Mesendoderm (in vitro differentiated cells): ENCODE results near the gene PHF12.

Experiments used
- DNase-seq: peaks from one replicate; pipeline ENCODE4 v3.0.0; 2013
- H2AK5ac ChIP-seq: 2 replicates; pipeline ENCODE4 v1.6.1; 2013; ENCODE audit warnings: low read length, inconsistent platforms
- H2BK120ac ChIP-seq: 2 replicates; pipeline ENCODE4 v1.6.1; 2013; ENCODE audit warnings: low read depth, mild to moderate bottlenecking, low read length, moderate library complexity, mixed read lengths
- H2BK15ac ChIP-seq: replicated peaks from 2 replicates; pipeline ENCODE4 v1.6.1; 2013; ENCODE audit warnings: low read depth, mild to moderate bottlenecking, moderate library complexity
- H2BK5ac ChIP-seq: 2 replicates; pipeline ENCODE4 v1.6.1; 2013; ENCODE audit warnings: low read length, inconsistent platforms
- H3K18ac ChIP-seq: 2 replicates; pipeline ENCODE4 v1.6.1; 2013; ENCODE audit warnings: mild to moderate bottlenecking, low read length, mixed read lengths
- H3K23ac ChIP-seq: one replicate; pipeline ENCODE4 v1.6.1; 2013; ENCODE audit warnings: low read length
- H3K27ac ChIP-seq: 2 replicates; pipeline ENCODE4 v1.5.1; 2013; ENCODE audit warnings: low read depth, mild to moderate bottlenecking, inconsistent platforms, low read length, moderate library complexity
- H3K27me3 ChIP-seq: 2 replicates; pipeline ENCODE4 v1.6.1; 2013; ENCODE audit warnings: low read length, control low read depth, mild to moderate bottlenecking, inconsistent platforms; ENCODE audit not compliant: insufficient read depth, poor library complexity
- H3K36me3 ChIP-seq: 2 replicates; pipeline ENCODE4 v1.6.1; 2013; ENCODE audit warnings: low read length, inconsistent platforms; ENCODE audit not compliant: control insufficient read depth, insufficient read depth
- H3K4ac ChIP-seq: one replicate; pipeline ENCODE4 v1.6.1; 2013; ENCODE audit warnings: low read depth, mild to moderate bottlenecking, low read length, moderate library complexity
- H3K4me1 ChIP-seq: 2 replicates; pipeline ENCODE4 v1.6.1; 2013; ENCODE audit warnings: low read depth, low read length, inconsistent platforms; ENCODE audit not compliant: control insufficient read depth
- H3K4me2 ChIP-seq: 2 replicates; pipeline ENCODE4 v1.6.1; 2013; ENCODE audit warnings: low read length
- H3K4me3 ChIP-seq: 2 replicates; pipeline ENCODE4 v1.5.1; 2013; ENCODE audit warnings: mild to moderate bottlenecking, low read length
- H3K56ac ChIP-seq: one replicate; pipeline ENCODE4 v1.6.1; 2013; ENCODE audit warnings: low read length
- H3K79me1 ChIP-seq: 2 replicates; pipeline ENCODE4 v1.6.1; 2013; ENCODE audit warnings: low read length, inconsistent platforms
- H3K79me2 ChIP-seq: 2 replicates; pipeline ENCODE4 v1.6.1; 2013; ENCODE audit warnings: mild to moderate bottlenecking, low read length; ENCODE audit not compliant: control insufficient read depth, insufficient read depth
- H3K9ac ChIP-seq: 2 replicates; pipeline ENCODE4 v1.6.1; 2013; ENCODE audit warnings: low read length, inconsistent platforms
- H4K5ac ChIP-seq: one replicate; pipeline ENCODE4 v1.6.1; 2013; ENCODE audit warnings: low read length
- H4K8ac ChIP-seq: one replicate; pipeline ENCODE4 v1.6.1; 2013; ENCODE audit warnings: low read depth, mild to moderate bottlenecking, control low read depth, low read length, moderate library complexity
- WGBS: extraction: QIAGEN DNeasy Blood & Tissue Kit; methylation state at CpG from one replicate; pipeline ENCODE4 v1.1.7; 2013; ENCODE audit warnings: low lambda C conversion rate, missing lambda C conversion rate; ENCODE audit not compliant: insufficient coverage; ENCODE audit errors: extremely low coverage; 5-methylcytosine and 5-hydroxymethylcytosine counted together

PHF12 gene

DNA sequence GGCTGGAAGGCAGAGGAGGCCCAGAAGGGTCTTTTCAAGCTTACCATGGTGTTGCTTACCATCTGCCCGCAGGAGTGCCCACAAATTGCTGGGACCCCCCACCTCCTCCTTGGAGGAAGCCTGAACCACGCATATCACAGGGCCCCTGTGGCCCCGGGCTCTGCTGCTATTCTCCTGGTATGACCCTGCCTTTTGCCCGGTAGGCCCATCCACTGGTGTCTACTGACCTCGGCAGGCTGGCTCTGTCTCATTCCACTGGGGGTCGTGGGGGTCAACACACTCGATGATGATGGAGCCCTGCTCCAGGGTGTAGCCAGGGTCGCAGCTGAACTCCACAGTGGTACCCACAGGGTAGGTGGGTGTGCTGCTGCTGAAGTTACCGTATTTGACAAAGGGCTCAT is 8.2 kb upstream of the PHF12 start:
- Histone ChIP-seq H2BK5ac (no peak overlapping the region), H3K4me1 (peaks cover 1% of the 10 kb centered on the region), H2BK15ac (no peak overlapping the region), H3K4ac (no peak overlapping the region), H3K36me3 (no peaks in the 10 kb centered on the region), H2BK120ac (no peak overlapping the region), H3K4me2 (no peak overlapping the region), H3K79me2 (no peaks in the 10 kb centered on the region), H3K9ac (no peak overlapping the region), H3K23ac (no peak overlapping the region), H4K5ac (no peak overlapping the region), H4K8ac (no peak overlapping the region), H3K27me3 (no peaks in the 10 kb centered on the region), H3K56ac (no peak overlapping the region), H3K18ac (no peak overlapping the region), H2AK5ac (no peak overlapping the region), H3K79me1 (no peaks in the 10 kb centered on the region), H3K27ac (no peak overlapping the region), H3K4me3 (no peak overlapping the region)
- no CpG with 5 or more reads among the region's 9 CpGs for WGBS
- DNase-seq, result no peak

DNA sequence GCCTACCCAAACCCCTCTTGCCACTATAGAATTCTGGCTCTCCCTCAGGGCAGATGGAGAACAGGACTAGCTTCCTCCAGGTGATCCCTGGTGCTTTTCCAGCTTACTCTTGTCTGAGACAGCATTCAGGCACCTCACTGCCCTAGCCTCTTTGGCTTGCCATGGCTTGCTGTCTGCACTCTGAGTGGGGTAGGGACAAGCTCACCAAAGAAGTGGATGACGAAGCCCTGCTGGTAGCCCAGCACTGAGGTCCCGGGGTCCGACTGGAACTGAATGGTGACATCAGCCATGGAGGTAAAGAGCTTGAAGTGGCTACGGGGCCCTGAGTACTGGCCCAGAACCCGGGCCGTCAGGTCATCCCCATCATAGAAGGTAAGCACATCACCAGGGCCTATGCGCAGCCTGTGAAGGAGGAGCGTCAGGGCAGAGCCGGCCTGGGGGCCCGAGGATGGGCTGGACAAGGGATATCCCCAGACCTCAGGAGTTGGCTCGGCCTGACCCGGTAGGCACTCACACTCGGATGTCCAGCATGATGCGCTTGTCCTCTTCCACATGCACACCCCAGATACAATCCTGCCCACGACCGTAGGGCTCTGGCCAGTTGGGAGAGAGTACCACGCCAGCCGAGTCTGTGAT is 7.6 kb upstream of the PHF12 start:
- Histone ChIP-seq H3K27ac (no peak overlapping the region), H3K9ac (no peak overlapping the region), H3K56ac (no peak overlapping the region), H2BK15ac (no peak overlapping the region), H2BK5ac (no peak overlapping the region), H3K4me1 (peaks cover 1% of the 10 kb centered on the region), H3K36me3 (no peaks in the 10 kb centered on the region), H3K4me3 (no peak overlapping the region), H3K79me1 (no peaks in the 10 kb centered on the region), H3K18ac (no peak overlapping the region), H3K23ac (no peak overlapping the region), H4K5ac (no peak overlapping the region), H4K8ac (no peak overlapping the region), H3K27me3 (no peaks in the 10 kb centered on the region), H3K4me2 (no peak overlapping the region), H2AK5ac (no peak overlapping the region), H2BK120ac (no peak overlapping the region), H3K79me2 (no peaks in the 10 kb centered on the region), H3K4ac (no peak overlapping the region)
- DNase-seq, result no peak
- no CpG with 5 or more reads among the region's 18 CpGs for WGBS

DNA sequence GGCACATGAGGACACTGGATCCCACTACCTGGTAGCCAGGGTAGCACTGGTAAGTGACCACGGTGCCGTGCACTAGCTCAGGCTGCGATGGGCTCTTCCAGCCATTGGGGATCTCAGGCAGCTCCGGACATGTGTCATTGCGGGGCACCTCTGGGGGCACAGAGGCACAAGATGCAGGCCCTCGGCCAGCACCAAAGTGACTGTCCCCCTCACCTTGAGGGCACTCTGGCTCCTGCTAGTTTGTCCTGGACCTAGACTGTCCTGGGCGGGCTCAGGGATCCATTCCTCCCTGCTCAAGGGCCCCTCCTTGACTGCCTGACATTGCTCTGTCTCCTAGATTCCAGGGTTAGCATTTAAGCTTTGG is 6.7 kb upstream of the PHF12 start:
- Histone ChIP-seq H3K79me1 (no peaks in the 10 kb centered on the region), H2BK120ac (no peak overlapping the region)
- no peak for DNase-seq

DNA sequence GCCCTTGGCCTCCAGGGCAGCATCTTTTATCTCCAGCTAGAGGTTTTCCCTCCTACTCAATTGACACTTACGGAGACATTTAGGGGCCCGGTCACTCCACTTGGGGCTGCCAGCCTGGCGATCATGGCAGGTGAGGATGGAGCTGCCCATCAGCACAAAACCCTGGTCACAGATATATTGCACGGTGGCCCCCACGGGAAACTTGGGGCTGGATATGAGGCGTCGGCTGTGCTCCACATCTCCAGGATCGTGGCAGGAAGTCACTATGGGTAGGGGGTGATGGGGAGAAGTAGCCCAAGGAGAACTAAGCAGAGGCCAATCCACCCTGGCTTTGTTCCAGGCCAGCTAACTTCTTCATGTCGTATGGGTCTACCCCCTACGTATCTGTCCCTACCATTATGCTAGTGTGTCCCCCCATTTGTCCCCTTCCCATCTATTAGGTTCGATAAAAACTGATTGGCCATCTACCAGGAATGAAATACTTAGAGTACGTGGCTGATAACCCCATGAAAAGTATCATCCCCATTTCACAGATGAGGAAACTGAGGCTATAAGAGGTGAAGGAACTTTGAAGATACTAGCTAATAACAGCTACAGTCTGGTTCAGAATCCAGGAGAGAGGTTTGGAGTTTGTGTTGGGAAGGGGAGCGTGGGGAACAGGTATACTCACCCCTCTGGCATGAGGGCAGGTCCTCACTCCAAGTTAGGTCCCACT is 6.1 kb upstream of the PHF12 start:
- no peak overlapping the region for H2AK5ac ChIP-seq

More for the DNA sequence above, 6.7 kb upstream of the PHF12 start:
- H3K27me3 ChIP-seq, result no peaks in the 10 kb centered on the region
- H3K4me2 ChIP-seq, result no peak overlapping the region
- no peak overlapping the region for H2AK5ac ChIP-seq
- no peak overlapping the region for H4K8ac ChIP-seq
- no peak overlapping the region for H3K27ac ChIP-seq
- peaks cover 1% of the 10 kb centered on the region for H3K4me1 ChIP-seq
- no CpG with 5 or more reads among the region's 7 CpGs for WGBS
- H3K18ac ChIP-seq, result no peak overlapping the region
- no peak overlapping the region for H2BK15ac ChIP-seq
- no peak overlapping the region for H4K5ac ChIP-seq
- H3K79me2 ChIP-seq, result no peaks in the 10 kb centered on the region
- no peak overlapping the region for H3K23ac ChIP-seq
- H3K4me3 ChIP-seq, result no peak overlapping the region
- H3K9ac ChIP-seq, result no peak overlapping the region
- no peak overlapping the region for H3K4ac ChIP-seq
- H3K36me3 ChIP-seq, result no peaks in the 10 kb centered on the region
- H3K56ac ChIP-seq, result no peak overlapping the region
- no peak overlapping the region for H2BK5ac ChIP-seq

DNA sequence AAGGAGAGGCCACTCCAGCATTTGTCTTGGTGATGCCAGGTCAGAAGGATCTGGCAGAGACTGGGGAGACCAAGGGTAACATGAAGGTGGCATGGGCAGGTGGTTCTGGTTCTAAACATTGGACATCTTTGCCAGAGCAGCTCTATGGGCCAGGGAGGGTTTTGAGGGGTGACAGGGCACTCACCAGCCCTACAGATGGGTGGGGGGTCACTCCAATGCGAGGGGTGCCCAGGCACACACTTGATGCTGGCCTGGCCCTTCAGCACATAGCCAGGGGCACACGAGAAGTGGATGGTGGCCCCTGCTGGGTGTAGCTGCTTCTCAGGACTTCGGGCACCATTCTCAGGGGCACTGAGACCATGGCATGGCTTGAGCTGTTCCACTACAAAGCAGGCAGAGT is 5.5 kb upstream of the PHF12 start:
- Histone ChIP-seq H3K9ac (no peak overlapping the region), H3K4me3 (no peak overlapping the region), H3K36me3 (no peaks in the 10 kb centered on the region), H3K79me2 (no peaks in the 10 kb centered on the region), H3K4me1 (peaks cover 1% of the 10 kb centered on the region), H3K79me1 (no peaks in the 10 kb centered on the region), H3K18ac (no peak overlapping the region), H4K5ac (no peak overlapping the region), H3K56ac (no peak overlapping the region), H2BK120ac (no peak overlapping the region), H3K23ac (no peak overlapping the region), H3K27me3 (no peaks in the 10 kb centered on the region), H2AK5ac (no peak overlapping the region), H3K4me2 (no peak overlapping the region), H2BK15ac (no peak overlapping the region), H2BK5ac (no peak overlapping the region), H3K4ac (no peak overlapping the region), H4K8ac (no peak overlapping the region), H3K27ac (no peak overlapping the region)
- DNase-seq, result no peak
- WGBS, result no CpG with 5 or more reads among the region's 3 CpGs

More for the DNA sequence above, 6.1 kb upstream of the PHF12 start:
- H4K5ac ChIP-seq, result no peak overlapping the region
- H3K56ac ChIP-seq, result no peak overlapping the region
- no peaks in the 10 kb centered on the region for H3K79me1 ChIP-seq
- no peak overlapping the region for H2BK15ac ChIP-seq
- H3K4ac ChIP-seq, result no peak overlapping the region
- no peak overlapping the region for H3K4me3 ChIP-seq
- no peak overlapping the region for H3K23ac ChIP-seq
- H3K79me2 ChIP-seq, result no peaks in the 10 kb centered on the region
- no peak overlapping the region for H2BK120ac ChIP-seq
- no peak overlapping the region for H3K9ac ChIP-seq
- no peak overlapping the region for H4K8ac ChIP-seq
- no peak overlapping the region for H3K27ac ChIP-seq
- no peaks in the 10 kb centered on the region for H3K36me3 ChIP-seq
- no peaks in the 10 kb centered on the region for H3K27me3 ChIP-seq
- H3K4me2 ChIP-seq, result no peak overlapping the region
- no CpG with 5 or more reads among the region's 13 CpGs for WGBS
- peaks cover 1% of the 10 kb centered on the region for H3K4me1 ChIP-seq
- DNase-seq, result no peak
- no peak overlapping the region for H3K18ac ChIP-seq
- H2BK5ac ChIP-seq, result no peak overlapping the region
